GM19395 (cell line): ENCODE results near the gene AFAP1.
"Not testable (repeated sequence)": the region's sequence is repeated elsewhere in the genome, so short reads cannot be mapped to it uniquely, and the experiment has no call there.

ENCODE experiments used
- ATAC-seq: cut with Tn5 transposase; IDR thresholded peaks from one replicate; pipeline ENCODE4 v1.9.1; 2021; ENCODE audit warnings: mild to moderate bottlenecking, moderate library complexity; ENCODE audit not compliant: unreplicated experiment

AFAP1 gene

DNA sequence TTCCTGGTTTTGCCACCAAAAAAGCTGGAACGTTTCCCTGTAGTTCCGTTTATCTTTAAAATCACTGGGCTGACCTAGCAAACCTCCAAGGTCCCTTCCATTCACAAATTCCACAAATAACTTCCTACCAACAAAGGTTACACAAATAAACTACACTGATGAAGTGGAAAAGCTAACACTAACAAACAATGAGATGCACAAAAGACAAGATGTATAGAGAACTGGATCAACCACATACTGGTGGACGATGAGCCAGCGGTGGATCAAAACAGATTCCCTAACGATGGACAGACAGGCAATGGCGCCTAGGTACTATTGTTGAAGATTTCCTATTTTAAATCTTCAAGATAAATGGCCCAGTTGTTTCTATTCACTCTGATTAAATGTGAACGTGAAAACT is 15.5 kb downstream of the AFAP1 start:
- ATAC-seq: no peak

DNA sequence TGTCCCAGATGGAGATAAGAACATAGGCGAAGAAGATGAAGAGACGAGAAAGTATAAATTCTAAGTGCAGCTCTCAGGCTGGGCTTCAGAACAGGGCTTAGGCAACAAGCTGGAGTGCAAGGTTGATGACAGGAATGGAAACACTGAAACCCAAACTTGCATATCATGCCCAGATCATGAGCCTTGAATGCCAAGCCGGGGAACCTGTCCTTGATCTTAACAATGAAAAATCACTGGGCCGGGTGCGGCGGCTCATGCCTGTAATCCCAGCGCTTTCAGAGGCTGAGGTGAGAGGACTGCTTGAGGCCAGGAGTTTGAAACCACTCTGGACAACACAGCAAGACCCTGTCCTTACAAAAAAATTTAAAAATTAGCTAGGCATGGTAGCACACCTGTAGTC is 17.2 kb downstream of the AFAP1 start:
- no peak for ATAC-seq

DNA sequence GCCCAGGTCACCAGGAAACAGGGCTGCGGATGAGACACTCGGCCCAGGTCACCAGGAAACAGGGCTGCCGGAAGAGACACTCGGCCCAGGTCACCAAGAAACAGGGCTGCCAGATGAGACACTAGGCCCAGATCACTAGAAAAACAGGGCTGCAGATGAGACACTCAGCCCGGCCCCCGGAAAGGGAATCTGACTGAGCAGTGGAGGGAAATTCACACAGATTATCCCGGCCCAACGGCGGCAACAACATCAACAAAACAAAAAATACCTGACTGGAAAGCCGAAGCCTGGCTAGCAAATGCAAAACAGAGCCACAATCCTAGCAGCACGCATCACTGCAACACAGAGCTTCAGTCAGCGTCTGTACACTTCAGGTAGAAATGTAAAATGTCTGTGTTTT is 20.7 kb downstream of the AFAP1 start:
- ATAC-seq: no peak

DNA sequence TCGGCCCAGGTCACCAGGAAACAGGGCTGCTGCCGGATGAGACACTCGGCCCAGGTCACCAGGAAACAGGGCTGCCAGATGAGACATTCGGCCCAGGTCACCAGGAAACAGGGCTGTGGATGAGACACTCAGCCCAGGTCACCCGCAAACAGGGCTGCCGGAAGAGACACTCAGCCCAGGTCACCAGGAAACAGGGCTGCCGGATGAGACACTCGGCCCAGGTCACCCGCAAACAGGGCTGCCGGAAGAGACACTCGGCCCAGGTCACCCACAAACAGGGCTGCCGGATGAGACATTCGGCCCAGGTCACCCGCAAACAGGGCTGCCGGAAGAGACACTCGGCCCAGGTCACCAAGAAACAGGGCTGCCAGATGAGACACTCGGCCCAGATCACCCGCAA is 21.5 kb downstream of the AFAP1 start:
- ATAC-seq: not testable (repeated sequence)

DNA sequence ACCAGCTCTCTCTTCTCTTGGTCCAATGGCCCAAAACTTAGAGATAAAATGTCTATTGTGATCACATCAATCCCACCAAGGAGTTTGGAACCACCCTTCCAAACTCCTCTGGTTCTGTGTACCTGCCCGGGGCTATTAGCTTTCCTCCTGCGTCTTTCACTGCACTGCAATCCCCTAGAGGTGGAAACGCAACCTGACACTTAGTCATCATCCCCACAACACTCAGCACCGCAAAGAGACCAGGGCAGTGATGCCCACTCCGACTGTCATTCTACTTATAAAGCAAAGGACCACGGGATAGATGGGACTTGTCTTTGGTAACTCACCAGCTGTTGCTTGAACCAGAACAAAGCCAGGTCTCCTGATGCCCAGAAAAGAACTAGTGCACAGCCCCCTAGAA is 22.0 kb downstream of the AFAP1 start:
- no peak for ATAC-seq

DNA sequence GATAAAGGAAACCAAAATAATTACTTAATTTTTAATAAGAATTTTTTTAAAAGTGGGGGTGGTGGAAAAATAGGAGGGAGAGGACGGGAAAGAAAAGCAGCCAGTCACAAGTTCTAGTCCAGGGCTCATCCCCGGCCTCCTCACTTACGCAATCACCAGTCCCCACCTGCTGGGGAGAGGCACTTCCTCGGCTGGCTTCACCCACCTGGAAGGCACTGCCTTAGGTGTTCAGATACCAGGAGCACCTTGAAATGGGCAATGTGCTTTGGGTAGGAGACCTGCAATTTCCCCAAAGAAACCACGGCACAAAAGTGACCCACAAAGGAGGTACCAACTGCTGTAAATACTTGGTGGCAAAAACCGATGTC is 23.8 kb downstream of the AFAP1 start:
- ATAC-seq: no peak

DNA sequence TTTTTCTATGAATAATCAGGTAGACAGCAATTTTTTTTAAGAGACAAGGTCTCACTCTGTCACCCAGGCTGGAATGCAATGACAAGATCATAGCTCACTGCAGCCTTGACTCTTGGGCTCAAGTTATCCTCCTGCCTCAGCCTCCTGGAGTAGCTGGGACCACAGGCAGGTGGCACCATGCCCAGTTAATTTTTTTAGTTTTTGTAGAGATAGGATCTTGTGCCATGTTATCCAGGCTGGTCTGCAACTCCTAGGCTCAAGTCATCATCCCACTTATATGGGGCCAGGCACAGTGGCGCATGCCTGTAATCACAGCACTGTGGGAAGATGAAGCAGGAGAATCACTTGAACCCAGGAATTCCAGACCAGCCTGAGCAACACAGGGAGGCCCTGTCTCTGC is 26.8 kb downstream of the AFAP1 start:
- ATAC-seq: no peak

DNA sequence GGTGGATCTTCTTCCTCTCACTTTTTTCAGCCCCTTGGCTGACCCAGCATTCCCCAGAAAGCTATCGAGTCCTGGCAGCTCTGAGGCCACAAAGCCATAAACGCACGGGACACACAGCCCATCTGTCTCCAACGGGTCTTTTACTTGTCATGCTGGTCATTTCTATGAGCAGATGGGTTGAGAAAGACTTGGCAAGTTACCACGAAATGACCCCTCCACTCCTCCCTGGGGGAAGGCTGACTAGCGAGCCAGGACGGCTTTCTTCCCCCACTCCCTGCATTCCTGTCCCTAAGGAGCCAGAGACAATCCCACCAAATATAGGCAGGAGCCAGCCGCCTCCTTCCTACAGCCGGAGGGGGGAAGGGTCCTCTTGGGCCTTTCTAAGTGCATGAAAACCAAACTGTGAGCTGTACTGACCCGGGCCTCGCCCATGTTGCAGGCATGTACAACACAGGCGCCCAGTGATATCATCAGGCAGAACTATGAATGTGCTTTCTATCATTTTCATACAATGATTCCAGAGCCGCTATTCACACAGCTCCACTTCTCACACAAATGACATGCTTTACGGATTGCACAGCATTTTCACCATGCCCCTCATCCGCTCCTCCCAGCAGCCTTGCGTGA is 28.6 kb downstream of the AFAP1 start:
- no peak for ATAC-seq

DNA sequence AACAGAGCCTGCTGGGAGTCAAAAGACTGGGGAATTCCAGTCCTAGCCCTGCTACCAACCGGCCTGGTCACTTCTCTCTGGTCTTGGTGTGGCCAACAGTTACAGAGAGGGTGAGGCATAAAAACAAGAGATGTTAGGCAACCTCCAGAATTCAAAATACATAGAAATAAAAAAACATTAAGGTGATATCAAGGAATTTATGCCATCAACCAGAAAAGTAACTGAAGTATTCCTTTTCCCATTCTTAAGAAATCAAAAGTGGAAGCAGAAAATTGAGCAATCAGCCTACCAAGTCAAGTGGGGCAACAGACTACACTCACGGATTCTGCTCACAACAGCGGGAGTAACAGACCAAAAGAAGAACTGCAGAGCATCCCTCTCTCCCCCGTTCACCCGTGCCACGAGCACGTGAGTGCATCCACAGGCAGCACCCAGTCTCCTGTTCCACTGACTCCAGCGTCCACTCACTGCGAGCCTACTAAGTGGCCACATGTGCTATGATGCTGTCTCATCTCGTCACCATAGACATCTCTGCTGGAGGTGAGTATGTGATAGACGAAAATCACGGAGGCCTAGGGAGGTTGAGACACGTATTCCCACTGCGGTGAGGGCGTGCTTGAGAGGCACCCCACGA is 29.3 kb downstream of the AFAP1 start:
- no peak for ATAC-seq

DNA sequence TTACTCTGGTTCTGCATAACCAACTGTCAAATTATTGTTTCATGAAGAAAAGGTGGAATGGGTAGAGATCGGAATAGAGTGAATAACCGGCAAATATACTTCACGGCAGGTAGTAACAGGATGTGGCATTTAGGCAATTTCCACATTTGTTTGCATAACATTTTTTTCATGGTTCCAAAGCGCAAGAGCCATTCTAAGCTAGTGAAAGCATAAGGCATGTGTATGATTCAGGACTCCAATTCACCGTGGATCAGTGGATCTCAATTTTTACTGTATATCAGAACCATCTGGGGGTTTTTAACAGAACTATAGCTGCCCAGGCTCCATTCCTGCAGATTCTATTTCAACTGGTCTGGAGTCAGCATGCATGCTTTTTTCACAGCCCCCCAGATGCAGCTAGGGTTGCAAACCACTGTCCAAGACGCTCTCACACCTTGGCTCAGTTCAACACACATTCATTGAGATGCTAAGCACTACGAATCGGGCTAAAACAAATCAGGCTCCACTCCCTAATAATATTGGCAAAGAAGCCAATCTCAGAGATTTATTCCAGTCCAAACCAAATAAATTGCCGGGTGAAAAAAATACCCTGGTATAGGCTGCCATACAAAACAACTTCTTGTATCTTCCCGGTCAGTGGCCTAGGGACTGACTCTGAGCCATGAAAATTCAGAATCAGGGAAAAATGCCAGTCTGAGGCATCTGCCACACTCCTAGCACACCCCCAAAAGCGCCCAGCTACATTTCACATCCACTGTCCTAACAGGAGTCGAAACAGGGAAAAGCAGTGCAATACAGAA is 30.0 kb downstream of the AFAP1 start:
- ATAC-seq: no peak

DNA sequence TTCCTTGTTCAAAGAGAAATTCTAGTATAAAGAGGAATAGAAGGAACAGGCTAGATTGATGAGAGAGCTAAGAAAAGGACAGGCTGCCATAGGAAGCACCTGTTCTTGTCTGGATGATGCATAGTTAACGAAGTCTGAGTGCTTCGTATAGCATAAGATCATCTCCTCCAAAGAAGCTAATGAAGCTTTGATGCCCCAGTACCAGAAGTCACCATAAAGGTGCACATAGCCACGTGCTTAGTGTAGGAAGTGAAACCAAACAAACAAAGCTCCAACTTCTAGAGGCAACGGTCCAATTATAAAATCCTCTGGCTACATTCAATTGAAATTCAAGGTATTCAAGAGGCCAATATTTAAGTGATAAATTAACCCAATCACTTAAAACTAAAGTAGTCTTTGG is 31.0 kb downstream of the AFAP1 start:
- no peak for ATAC-seq

DNA sequence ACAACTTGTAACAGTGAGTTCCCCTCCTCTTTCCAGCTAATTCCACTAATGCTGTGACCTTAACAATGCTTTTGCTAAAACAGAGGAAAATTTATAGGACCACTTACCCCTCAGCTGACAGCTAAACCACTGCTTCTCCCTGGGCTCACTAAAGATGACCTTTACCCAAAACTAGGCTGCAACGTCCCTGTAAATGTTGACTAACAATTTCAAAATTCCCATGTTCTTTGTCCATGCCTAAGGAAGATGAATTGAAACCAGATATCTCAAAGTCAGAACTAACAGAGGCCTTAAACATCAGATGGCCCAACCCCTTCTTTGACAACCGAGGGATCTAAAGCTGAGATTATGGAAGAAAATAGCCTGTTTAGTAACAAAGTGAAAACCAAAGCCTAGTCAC is 32.5 kb downstream of the AFAP1 start:
- no peak for ATAC-seq

DNA sequence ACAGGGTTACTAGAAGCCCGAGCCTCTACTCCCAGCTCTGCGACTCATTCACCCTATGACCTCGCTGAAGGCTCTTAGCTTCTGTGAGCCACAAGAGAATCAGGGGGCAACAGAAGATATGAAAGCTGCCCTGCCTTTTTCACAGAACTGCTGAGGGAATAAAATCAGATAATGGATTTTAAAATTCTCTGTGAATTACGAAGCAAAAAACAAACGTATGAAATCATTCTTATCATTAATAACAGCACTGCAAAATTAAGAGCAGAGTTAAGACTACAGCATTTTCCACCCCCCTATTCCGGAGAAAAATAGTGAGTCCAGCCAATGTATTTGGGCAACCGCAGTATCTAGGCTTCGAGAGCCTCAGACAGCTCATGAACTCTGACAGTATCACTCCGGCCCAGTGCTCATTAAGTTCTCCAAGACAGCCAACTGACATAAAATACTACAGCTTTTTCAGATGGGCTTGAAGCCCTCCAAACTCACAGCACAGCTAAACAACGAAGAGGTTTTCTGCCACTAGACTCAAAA is 33.4 kb downstream of the AFAP1 start:
- no peak for ATAC-seq

DNA sequence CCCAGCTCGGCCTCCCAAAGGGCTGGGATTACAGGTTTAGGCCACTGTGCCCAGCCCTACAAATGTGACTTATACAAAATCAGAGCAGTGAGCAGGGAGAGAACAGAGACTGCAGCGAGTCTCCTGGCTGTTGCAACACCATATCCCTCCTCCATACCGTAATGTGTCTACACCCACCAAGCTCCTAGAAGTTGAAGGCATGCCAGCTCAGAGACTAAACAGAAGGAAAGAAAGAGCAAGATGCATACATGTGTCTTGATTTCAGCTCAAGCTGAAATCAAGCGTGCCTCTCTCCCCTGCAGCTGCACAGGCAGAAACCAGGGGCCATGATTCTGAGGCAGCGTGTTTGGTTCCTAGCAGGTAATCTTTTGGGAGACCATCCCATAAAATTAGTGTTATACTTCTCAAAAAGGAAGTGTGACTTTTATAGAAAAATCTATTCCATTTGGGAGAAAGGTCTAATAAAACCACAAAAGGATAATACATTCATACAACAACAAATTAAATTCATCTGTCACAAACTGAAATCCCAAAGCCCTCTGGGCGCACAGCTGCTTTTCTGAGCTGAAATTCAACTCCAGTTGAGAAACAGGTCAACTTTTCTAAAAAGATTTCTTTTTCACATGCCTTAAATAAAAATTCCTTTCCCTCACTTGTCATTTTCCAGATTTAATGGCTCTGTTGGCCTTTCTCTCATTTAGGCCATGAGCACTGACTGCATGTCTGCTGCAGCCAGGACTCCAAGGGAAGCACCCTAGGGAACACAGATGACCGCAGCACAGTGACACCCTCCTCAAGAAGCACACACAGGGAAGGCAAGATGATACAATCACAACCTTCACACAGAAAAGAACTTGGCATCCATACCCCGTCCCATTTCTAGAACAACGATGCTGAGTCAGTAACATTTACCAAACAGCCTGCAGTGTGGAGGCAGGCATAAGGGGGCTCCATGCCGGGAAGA is 34.4 kb downstream of the AFAP1 start:
- ATAC-seq: no peak

DNA sequence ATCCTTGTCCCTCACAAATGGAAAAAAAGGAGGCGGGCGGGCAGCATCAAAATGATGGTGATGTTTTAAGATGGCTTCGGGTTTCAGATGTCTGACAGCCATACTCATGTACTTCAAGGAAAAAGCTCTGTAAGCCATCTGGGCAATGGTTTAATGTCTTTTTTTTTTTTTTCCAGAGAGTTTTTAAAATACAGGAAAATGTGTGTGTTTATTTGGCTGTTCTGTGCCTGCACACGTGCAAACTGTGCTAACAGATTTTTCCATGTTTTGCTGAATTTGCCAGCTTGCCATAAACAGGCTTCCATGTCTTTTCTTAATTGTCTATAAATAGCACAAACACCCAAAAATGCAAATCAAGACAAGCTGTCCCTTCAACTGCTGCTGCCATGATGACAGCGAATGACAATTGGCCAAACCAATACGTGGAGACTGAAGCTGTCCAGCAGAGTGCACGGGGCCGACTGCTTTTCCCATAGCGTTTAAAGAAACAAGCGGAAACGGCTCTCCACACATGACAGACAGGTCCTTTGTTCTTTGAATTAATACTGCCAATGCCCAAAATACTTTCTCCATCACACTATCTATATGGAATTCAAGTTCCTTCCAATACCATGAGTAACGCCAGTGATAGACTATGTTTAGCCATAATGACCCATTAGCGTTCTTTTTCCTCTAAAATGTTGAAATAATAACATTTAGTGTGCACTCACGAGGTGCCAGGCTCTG is 35.7 kb downstream of the AFAP1 start:
- no peak for ATAC-seq

DNA sequence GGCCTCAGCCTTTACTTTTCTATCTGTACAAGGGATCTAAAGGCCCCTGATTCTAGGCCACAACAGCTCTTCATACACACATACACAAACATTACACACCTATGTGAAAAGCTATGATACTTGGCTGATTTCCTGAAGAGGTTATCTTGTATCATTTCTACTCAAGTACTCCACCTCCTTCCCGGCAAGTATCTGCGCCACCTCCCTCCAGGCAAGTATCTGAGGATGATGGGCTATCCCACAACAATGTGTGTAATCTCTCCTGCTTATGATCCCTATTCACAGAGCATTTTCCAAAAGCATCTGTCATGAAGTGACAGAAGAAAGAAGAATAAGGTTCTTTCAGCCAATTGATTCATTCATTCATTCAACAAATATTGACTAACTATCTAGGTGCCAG is 36.8 kb downstream of the AFAP1 start:
- ATAC-seq: no peak

DNA sequence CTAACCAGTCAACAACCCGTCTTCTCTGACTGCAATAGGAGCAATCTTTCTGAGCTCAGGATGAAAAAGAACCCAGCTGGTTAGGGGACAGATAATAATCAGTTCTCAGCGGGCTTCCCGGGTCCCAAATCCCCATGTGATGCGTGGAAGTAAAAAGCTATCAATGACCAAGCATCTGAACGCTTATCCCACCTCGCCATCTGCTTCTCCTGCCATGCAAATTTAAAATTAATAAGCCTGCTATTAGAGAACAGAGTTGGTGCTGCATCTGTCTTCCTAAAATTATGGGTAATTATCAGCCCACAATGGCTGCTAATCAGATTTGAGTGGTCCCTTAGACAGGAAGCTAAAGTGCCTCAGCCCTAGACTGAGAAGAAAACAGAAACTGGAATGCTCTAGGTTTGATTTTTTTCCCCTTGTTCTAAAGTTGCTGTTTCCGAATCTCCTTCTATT is 37.5 kb downstream of the AFAP1 start:
- ATAC-seq: no peak

DNA sequence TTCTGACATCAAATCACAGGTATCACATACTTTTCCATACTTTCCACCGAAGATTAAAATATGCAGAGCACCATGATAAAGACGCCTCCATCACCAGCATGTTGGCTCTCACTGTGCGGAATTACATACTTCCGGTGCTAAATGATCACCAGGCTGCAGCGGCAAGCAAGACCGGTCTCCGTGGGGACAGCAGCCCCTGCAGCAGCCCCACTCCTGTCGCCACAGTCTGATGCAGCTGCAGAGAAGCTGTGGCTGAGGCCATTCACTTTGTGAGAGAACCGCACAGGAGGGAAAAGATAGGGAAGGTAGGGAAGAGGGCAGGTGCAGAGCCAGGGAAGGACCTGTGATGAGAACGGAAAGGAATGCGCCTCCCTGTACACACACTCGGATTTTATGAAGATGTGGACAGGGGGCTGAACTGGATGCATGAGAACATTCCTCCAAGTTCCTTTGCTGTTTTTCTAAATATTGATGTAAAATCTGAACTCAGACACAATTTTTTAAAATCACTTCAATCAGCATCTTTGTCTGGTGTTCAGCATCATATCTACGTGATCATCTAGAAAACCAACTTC is 38.3 kb downstream of the AFAP1 start:
- no peak for ATAC-seq

DNA sequence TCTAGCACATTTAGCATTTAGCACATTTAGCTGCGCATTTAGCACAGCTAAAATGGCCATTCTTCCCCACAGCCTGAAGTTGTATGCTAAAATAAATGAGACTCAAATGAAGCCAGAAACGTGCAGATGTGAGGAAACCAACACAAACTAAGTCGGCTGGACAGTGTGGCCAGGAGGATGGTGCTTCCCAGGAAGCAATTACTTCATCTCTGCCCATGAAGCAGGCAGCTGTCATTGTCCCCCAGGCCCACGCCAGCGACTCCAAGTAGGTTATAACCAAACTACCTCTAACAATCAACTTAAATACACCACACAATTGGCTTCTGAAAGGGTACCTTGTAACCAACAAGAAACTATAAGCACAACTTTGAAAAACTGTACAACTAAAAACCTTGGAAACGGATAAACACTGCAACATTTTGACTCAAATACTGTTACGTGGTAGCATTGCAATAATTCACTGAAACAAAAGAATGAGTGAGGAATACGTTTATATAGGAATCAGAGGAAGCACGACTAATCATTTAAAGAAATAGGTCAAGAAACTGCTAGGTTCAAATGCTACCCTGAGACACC is 39.2 kb downstream of the AFAP1 start:
- ATAC-seq: no peak
